Measurements from ENCODE around the gene SNX15.

SNX15 gene

DNA sequence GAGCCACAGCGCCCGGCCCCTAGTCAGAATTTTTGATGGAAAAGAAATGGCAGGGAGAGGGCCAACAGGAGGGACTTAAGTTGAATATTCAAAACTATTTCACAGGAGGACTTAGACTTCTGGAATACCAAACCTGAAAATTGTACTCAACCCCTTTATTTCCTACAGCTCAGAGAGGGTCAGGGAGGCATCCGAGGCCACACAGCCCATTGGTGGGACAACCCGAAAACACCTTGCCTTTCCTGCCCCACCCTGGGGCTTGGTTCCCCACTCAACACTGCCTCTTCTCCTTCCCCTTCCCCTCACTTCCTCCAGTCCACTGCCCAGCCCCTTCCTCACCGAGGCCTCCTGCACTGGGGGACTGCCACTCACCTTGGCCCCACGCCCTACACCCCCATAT is 29.8 kb downstream of the SNX15 start:
- no peak for DNase-seq (ENCODE audit: low spot score)

DNA sequence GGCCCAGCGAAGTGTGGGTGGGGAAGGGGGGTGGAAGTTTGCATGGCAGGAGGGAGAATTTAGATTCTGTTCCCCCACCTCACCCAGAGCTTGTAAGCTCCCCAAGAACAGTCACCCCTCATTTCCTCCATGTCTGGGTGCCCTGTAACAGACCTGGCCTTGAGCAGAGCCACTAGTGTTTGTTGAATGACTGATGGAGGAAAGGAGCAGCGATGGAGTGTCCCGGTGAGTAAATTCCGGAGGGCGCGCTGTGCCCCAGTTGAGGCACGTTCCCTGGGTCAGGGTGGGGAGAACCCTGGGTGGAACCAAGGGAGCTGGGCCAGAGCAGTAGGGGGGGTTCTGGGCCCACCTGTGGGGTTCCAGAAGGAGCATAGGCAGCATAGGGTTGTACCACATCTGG is 30.3 kb downstream of the SNX15 start:
- DNase-seq (ENCODE audit: low spot score) = no peak

DNA sequence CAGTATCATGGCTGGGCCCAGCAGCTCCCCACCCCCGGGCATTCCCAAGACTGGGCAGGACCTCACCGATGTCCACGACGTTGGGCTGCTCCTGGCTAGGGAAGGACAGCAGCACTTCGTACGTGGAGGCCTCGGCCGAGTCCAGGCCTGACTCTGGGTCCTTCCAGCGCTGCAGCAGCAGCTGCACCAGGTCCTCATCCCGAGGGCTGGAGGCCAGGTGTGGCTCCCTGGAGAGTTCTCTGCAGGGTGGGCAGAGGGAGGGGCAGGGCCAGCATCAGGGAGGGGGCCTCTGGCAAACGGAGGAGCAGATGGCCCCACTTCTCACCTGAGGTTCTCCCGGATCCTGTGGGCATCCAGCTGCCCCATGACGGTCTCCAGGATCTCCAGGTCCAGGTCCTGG is 30.8 kb downstream of the SNX15 start:
- DNase-seq (ENCODE audit: low spot score) = no peak

DNA sequence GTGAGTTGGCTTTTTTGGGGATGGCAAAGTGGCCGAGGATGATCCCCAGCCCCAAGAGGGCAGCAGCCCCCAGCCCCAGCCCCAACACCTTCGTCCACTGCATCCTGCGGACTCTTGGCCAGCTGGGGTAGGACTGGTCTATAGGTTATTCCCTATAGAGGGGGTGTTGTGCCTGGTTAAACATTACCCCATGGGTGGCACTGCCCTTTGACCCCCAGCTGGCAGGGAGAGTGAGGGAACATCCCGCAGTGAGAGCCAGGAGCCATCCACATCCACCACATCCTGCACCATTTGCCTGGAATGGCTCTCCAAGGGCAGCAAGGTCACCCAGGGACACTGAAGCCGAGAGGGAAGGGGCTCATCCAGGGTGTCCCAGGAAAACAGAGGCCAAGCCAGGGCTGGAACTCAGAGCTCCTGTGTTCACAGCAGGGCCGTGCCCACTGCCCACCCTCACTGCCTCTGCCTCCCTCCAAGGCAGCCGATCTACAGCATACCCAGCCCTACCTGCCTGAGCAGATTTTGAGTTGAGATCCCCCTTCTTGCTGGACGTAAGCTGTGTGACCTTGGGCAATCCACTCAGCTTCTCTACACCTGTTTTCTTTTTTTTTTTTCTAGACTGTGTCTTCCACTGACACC is 31.3 kb downstream of the SNX15 start, which contains the start of gene NAALADL1:
Gene NAALADL1 (minus strand): TSS at position 135 of the 636 bp plus-strand sequence. CDS start 32 bp downstream, at position 103.
- no peak for DNase-seq (ENCODE audit: low spot score)

DNA sequence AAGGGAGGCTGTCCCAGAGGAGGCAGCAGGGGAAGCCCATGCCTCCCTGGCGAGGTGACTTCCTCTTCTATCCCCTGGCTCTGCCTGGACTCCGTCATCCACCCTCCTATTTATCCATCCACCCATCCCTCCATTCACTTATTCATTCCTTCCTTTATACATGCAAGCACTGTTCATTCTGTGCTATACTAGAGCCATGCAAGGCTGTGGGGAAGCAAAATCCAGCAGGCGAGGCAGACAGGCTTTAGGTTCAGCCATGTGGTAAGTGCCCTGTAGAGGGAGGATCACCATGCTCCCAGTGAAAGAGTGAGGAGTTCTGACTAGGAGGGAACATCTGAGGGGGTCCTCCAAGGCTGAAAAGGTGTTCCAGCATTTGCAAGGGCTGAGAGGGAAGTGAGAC is 32.3 kb downstream of the SNX15 start:
- no peak for DNase-seq (ENCODE audit: low spot score)

DNA sequence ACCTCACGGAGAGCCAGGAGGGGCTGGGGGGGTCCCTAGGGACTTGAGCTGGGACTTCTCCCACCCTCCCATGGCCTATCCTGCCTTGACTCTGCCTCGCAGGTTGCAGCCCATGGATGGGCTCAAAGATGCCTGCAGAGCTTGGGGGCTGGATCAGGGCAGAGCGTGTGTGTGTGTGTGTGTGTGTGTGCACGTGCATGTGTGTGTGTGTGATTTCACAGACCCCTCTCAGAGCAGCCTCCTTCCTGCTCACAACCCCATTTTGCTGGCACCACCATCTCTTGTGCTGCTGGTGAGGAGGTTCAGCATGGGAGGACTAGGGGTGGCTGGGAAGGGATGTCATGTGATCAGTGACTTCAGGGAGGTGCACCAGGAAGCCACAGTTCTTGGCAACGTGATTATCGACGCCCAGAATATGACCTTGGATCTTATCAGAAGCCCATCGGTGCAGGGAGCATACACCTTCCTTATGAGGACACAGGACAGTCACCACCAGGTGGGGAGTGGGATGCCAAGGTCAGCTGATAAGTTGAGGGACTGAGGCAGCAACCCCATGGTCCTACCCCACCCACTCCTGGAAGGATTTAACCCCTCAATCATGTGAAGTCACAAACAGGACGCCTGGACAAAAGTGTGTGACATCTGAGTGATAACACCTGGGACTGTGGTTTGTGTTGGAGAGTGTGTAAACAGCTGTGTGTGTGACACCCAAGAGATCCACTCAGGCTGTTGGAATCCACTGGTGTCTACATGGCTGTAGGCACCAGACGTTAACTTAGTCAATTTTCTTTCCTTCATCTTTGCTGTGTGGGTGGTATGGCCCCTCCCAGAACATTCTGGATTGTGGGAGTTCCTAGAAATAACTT is 33.0 kb downstream of the SNX15 start:
- no peak for DNase-seq (ENCODE audit: low spot score)

DNA sequence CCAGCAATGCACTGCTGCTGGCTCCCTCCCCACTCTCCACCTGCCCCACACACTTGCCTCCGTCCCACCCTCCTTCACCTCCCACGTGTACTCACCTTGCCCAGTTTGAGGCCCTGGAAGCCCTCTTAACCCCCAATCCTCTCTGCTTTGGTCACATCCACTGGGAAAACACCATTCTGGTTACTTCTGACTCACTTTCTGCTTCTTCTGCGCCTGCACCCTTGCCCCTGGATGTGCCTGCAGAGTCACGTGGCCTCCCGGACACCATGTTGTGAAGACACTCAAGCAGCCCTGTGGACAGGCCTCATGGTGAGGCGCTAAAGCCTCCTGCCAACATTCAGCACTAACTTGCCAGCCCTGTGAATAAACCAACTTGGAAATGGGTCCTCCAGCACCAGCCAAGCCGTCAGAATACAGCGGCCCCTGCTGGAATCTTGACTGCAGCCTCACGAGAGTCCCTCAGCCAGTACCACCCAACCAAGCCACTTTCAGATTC is 33.7 kb downstream of the SNX15 start:
- no peak for DNase-seq (ENCODE audit: low spot score)

DNA sequence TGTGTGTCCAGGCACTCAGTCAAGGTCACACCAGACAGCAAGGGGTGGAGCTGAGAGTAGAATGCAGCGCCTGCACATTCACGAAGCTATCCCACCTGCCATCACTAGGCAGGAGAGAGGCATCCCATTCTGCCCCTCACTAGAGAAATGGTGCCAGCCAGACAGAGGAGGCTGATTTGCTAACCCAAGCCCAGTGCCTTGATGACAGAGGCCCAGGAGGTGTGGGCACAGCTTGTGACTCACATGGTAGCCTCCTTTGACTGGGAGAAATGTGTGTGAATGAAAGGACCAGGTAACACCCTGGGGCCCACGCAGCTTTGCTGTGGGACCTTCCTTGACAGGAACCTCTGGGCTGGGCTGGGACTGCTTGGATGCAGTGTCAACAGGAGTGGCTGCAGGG is 36.3 kb downstream of the SNX15 start:
- no peak for DNase-seq (ENCODE audit: low spot score)

DNA sequence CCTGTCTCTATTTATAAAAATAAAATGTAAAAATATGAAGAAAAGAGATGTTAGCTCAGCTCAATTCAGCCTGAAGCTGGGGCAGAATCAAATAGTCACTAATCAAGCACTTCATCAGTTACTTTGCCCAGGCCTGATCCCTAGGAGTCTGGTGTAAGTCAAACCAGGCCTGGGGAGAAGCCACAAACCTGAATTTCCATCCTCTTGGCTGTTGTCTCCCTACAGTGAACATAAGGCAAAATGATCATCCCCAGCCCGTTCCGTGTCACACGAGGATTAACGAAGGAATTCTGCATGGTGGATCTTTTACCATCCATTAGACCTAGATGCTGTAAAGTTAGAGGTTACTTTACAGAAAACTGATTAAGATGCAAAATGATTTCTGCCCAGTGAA is 37.6 kb downstream of the SNX15 start:
- DNase-seq (ENCODE audit: low spot score) = no peak

DNA sequence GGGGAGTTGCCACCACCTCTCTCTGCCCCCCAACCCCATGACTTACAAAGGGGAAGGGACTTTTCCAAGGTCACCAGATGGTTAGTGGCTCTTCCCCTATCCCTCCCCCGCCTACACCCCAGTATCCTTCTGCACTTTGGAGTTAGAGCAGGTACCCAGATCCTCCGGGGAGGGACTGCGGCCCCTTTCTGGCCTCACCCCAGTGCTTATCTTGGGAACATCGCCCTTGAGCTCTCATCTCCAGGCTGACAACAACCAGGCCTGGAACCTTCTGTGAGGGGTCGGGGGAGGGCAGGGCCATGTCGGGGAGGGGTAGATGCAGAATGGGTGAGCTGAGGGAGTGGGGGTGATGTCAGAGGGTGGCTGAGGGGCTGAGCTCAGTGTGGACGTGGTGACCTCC is 38.6 kb downstream of the SNX15 start:
- DNase-seq (ENCODE audit: low spot score) = no peak

DNA sequence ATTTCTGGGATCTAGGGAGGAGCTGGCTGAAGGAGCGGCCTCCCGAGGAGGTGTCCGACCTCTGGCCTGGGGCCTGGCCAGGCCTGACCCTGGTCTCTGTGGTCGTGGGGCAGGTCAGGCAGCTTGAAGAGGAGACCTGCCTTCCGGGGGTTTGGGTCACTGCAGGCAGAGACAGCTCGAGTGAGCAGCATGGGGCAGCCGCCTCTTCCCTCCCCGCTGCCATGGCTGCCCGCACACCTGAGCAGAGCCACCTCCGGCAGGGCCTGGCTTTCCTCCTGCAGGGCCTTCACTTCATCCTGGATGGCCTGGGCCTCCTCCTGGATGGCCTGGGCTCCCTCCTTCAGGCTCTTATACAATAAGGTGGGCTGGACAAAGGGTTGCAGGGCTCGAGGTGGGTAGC is 39.1 kb downstream of the SNX15 start:
- no peak for DNase-seq (ENCODE audit: low spot score)

DNA sequence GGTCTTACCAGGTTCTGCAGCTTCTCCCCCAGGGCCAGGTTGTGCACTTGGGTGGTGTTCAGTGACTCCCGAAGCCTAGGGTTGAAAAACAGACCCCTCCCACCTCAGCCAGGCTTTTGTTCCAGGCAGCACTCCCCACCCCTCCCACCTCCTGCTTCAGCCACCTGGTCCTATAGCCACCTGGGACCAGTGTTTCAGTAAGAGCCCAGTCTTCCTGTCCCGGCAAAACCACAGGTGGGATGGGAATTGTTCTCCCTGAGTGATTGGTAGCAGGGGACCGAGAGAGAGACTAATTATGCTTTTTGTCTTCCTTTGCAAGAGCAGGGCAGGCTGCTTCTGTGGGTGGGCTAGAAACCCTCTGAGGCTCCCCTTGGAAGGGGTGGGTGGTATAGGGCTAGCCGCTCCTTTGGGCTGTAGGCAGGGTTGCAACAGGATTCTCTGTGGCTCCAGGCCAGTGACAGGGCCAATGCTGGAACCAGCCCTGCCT is 39.6 kb downstream of the SNX15 start:
- no peak for DNase-seq (ENCODE audit: low spot score)

DNA sequence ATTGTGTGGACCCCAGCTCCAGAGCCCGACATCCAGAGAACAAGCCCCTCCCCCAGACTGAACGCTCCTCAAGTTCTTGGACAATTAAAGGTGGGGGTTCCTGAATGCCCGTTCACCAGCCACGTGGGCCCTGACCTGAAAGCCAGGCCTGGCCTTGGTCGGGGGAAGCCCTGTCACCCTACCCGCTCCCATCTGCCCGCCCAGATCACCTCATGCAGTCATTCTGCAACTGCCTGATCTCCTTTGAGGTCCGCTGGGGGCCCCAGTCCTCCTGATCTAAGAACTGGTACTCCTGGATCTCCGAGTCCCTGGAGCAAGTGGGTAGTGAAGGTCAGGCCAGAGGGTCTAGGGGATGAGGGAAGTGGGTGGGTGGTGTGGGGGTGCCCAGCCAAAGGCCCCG is 40.2 kb downstream of the SNX15 start:
- DNase-seq (ENCODE audit: low spot score) = no peak

DNA sequence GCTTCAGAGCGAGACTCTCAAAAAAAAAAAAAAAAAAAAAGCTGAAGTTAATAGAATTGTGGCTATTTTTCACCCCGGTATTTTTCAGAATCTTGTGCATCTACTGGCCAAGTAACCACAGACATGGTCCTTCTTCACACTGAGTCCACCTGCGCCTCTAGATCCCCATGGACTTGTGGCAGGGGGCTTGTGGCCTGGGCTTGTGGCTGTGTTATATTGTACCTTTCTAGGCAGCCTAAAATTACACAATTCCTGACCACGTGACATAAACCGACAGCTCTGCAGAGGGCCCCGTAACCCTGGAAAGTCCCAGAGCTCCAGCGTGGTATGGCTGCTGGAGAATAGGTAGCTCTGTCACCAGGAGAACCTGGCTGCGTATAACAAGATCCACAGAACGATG is 42.0 kb downstream of the SNX15 start:
- DNase-seq (ENCODE audit: low spot score) = no peak

DNA sequence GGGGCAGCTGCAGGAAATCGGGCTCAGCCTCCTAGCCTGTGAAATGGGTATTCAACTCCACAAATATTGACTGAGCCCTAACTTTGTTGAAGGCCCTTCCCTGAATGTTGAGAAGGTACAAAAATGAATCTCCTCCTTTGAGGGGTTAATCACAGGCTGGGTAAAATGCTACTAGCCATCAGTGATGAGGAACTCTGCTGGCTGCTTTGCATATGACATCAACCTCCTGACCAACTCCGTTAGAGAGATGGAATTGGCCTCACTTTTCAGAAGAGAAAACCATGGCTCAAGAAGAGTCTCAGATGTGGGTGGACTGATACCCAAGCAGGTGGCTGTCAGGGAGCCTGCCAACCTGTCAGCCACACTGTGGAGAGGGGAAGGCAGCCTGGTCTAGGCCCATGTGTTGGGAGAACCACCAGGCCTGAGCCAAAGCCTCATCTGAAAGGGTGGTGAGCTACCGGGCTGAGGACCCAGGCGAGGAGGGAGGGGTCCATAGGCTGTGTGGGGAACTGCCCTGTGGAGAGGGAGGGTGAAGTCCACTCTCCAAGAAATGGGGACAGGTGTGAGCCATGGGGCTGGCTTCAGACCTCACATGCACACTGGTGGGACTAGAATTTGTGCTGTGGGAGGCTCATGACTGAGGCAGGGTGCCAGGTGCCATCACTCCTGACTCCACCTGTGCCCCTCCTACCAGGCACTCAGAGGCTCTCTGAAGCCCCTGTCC is 44.8 kb downstream of the SNX15 start:
- no peak for DNase-seq (ENCODE audit: low spot score)

DNA sequence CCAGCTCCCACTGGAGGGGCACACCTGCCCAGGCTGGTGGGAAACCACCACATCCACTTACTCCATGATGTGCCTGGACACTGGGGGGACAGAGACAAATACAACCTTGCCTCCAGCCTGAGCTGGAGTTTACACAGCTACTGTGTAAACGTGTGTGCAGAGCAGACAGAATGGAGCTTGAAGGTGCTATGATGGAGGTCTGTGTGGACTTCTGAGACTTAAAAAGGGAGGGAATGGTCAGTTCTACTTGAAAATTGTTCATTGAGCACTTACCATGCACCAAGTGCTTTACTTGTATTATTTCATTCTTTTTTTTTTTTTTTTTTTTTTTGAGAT is 45.4 kb downstream of the SNX15 start:
- no peak for DNase-seq (ENCODE audit: low spot score)

DNA sequence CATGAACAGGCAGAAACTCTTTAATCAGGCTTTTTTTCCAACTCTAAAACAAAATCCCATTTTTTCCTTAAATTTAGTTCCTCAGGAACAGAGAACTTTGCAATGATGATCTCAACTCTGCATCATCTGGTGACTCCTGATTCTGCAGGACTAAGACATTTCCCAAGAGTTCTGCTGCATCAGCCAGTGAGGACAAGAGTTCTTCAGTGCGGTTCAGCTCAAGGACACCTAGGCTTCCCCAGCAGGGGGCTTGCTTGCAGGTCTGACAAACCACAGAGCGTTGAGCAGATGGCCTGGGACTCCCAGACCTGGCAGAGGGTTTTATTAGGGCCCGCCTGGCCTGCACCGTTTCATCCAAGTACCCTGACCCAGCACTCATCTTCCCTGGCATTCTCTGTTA is 50.2 kb downstream of the SNX15 start:
- no peak for DNase-seq (ENCODE audit: low spot score)

DNA sequence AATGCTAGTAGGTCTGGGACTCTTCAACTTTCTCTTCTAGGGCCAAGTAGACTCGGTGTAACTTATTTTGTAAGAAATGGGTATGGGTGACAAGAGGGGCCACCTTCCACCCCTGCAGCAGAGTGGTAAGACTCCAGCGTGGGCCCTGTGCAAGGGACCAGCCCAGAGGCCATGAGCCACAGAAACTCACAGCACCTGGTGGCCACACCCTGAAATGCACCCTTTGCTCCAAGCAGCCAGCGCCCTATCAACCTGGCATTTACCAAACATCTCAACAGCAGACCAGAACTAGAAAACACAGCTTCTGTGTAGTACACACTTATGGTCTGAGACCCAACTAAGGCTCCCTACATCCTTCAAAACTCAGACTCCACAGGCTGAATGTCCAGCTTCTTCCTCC is 50.9 kb downstream of the SNX15 start:
- DNase-seq (ENCODE audit: low spot score) = peak; percentile 43

DNA sequence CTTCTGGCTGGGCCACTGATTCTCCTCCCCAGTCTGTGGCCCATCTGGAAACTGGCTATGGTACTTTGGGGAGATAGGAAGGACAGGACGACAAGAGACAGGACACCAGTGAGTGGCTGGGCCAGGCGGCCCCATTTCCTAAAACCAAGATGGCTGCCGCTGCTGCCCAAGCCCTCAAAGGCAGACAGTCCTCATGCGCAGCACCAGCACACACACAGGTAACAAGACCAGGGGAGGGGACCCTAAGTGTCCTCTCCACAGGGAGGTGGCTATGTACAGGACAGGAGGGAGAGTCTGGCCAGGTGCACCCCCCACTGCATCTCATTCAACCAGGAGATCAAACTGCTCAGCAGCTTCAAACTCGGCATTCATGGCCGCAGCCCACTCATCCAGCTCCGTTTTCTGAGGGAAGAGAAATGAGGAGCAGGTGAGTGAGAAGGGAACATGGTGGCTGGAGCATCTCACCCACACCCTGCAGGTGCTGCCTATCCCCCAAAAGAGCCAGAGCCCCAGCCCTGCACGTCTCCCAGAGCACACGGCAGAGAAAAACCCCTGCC is 51.6 kb downstream of the SNX15 start:
- no peak for DNase-seq (ENCODE audit: low spot score)

DNA sequence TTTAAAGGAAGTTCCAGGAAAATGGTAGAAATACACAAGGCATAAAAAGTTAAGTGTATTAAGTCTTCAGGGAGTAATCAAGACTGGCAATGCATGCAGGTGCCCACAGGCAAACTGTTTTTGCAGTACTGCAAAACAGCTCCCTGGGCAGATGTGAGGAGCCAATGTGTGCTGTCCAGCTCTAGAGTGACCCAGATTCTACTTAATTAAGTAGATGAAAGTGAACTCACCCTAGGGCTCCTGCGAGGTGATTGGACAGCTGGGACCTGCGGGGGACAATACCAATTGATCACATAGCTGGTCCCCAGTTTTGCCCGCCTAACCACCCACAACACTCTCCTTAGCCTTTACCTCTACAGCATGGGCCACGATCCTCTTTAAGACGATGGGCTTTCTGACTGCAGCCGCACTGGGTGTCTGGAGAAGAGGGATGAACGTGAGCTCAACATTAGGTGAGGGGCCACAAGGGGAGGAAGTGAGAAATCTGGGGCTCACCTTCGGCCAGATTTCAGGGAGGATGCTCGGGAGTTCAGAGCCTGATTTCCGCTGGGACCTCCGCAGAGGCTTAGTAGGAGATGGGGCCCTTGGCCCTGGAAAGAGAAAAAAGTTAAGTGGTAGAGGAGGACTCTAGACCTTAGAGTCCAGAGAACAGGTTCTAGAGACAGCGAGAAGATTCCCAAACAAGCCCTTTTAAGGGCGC is 56.0 kb downstream of the SNX15 start:
- no peak for DNase-seq (ENCODE audit: low spot score)

DNA sequence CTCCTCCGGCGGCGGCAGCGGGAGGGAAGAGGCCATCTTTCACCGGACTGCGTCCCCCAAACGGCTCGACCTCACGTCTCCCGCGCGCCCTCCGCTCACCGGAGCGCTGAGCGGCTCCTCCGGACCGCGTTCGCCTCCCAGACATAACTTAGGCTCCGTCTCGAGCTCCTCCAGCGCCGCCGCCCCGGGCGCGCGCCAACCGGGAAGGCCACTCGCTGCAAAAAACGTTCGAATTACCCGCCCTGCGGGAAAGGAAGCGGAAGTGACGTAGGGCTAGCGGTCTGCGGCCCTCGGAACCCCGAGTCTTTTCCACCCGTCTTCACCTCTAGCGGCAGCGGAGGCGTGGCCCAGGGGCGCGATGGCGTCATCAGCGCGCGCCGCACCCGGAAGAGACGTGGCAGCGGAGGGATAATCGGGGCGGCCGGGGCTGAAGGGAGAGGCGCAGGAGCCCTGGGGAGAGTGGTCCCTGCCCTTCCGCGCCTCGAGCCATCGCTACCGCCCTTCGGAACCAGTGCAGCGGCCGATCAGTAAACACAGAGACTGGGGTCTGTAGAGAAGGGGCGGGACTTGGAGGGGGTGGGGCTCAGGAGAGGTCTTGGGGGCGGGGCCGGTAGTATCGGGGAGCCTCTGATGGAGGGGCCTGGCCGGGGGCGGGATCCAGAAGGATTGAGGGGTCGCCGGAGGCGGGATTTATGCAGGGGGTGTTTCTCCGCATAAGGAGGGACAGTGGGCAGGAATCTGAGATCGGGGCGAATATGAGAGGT is 56.8 kb downstream of the SNX15 start, which contains the start of the genes CDCA5 and ZFPL1:
Gene CDCA5 (minus strand): TSS at position 207 of the 764 bp plus-strand sequence. CDS start 62 bp downstream, at position 145.
Gene ZFPL1 (plus strand): TSS at position 389 of the 764 bp plus-strand sequence. CDS start 477 bp downstream, outside the sequence.
- peak; percentile 97 for DNase-seq (ENCODE audit: low spot score)

Measured in LoVo (cell line).